A549 (cell line): ENCODE results near the gene ADM2. TPM values are rescaled to one million over a fixed set of nuclear protein-coding genes. Genes with fewer than 3 reads are reported as not detected.

ENCODE experiments used
- ATAC-seq, 2 experiments: fragments of 200-7000 bp in 1 of 2; fragments of >200 bp in 1 of 2; cut with Nextera tagmentation in 1 of 2; cut with Tn5 transposase in 1 of 2; 3 replicates each; pipeline versions ENCODE4 v1.8.0 to v1.9.1; 2018 to 2020; ENCODE audit warnings: mild to moderate bottlenecking in 1 of 2, moderate library complexity in 1 of 2
- CTCF ChIA-PET: fragments of 300-600 bp; sonication (Branson Sonifier 250); formaldehyde crosslinking; extraction: SDS; loops from one replicate; lab custom pipeline; 2021; ENCODE audit warnings: antibody characterized with exemption, inconsistent platforms; lab: Yijun Ruan, JAX
- POLR2A ChIA-PET: fragments of 350-600 bp; formaldehyde crosslinking; extraction: SDS; loops from one replicate; lab custom pipeline; 2021; ENCODE audit warnings: antibody characterized with exemption, inconsistent platforms; lab: Yijun Ruan, JAX
- DNase-seq, 2 experiments: peaks; one replicate each; pipeline versions ENCODE4 v3.0.0 to v3.0.0-alpha.2; 2011 to 2016; ENCODE audit warnings: low read depth in 1 of 2, low spot score in 1 of 2
- FAIRE-seq: peaks from 2 replicates; lab custom pipeline; 2011; peaks lifted over from hg19 to GRCh38; lab: Jason Lieb, UNC
- H3K27ac ChIP-seq, 2 experiments: fragments of >200 bp; sonication (Bioruptor Twin); formaldehyde crosslinking; 3 replicates each; pipeline ENCODE4 v1.5.1; 2016 to 2017
- H3K4me1 ChIP-seq: fragments of >200 bp; sonication (Bioruptor Twin); formaldehyde crosslinking; 3 replicates; pipeline ENCODE4 v1.6.1; 2016
- H3K4me2 ChIP-seq: fragments of >200 bp; sonication (Bioruptor Twin); formaldehyde crosslinking; 3 replicates; pipeline ENCODE4 v1.6.1; 2016
- H3K4me3 ChIP-seq: fragments of >200 bp; sonication (Bioruptor Twin); formaldehyde crosslinking; 3 replicates; pipeline ENCODE4 v1.5.1; 2016
- H3K9me3 ChIP-seq: fragments of >200 bp; sonication (Bioruptor Twin); formaldehyde crosslinking; 3 replicates; pipeline ENCODE4 v1.6.1; 2016
- ATOH8 ChIP-seq: fragments of 250-450 bp; sonication (Bioruptor Pico); IDR thresholded peaks from 2 replicates; pipeline ENCODE4 v1.5.0; 2020; ENCODE audit warnings: low read depth, mild to moderate bottlenecking, moderate library complexity
- CBX2 ChIP-seq: fragments of 200-600 bp; sonication (generic); IDR thresholded peaks from 2 replicates; pipeline ENCODE4 v1.6.1; 2016; ENCODE audit warnings: low read depth, mild to moderate bottlenecking, borderline replicate concordance
- CEBPB ChIP-seq, 2 experiments: fragments of >200 bp in 1 of 2; sonication (Bioruptor Twin) in 1 of 2; formaldehyde crosslinking in 1 of 2; IDR thresholded peaks; 2 replicates each; pipeline ENCODE4 v1.6.1; 2012 to 2016
- CTCF ChIP-seq: fragments of >200 bp; sonication (Bioruptor Twin); formaldehyde crosslinking; IDR thresholded peaks from 3 replicates; pipeline ENCODE4 v1.5.1; 2016
- E2F6 ChIP-seq: IDR thresholded peaks from 2 replicates; pipeline ENCODE4 v1.6.1; 2012; ENCODE audit warnings: low read depth, borderline replicate concordance
- EP300 ChIP-seq, 2 experiments: fragments of >200 bp; sonication (Bioruptor Twin); formaldehyde crosslinking; IDR thresholded peaks; 2 replicates in 1 of 2; 3 replicates in 1 of 2; pipeline ENCODE4 v1.6.1; 2016 to 2017
- ESRRA ChIP-seq: fragments of 150-350 bp; IDR thresholded peaks from 2 replicates; pipeline ENCODE4 v1.6.1; 2014; ENCODE audit warnings: mild to moderate bottlenecking, low read length, borderline replicate concordance
- FOXS1 ChIP-seq: fragments of 250-450 bp; sonication (Bioruptor Pico); IDR thresholded peaks from 2 replicates; pipeline ENCODE4 v1.5.0; 2020; ENCODE audit warnings: mild to moderate bottlenecking, moderate library complexity
- HOXA7 ChIP-seq: fragments of 250-450 bp; sonication (Bioruptor Pico); IDR thresholded peaks from 2 replicates; pipeline ENCODE4 v1.5.0; 2020; ENCODE audit warnings: mild to moderate bottlenecking, moderate library complexity
- MYC ChIP-seq: IDR thresholded peaks from 2 replicates; pipeline ENCODE4 v1.6.1; 2012; ENCODE audit warnings: mild to moderate bottlenecking, inconsistent platforms, low read length, improper control_type of control experiment, borderline replicate concordance
- NR3C1 ChIP-seq: fragments of >200 bp; sonication (Bioruptor Twin); formaldehyde crosslinking; IDR thresholded peaks from 3 replicates; pipeline ENCODE4 v1.6.1; 2017
- PBX3 ChIP-seq: IDR thresholded peaks from 2 replicates; pipeline ENCODE4 v1.6.1; 2012
- RARB ChIP-seq: fragments of 250-450 bp; sonication (Bioruptor Pico); IDR thresholded peaks from 2 replicates; pipeline ENCODE4 v1.8.0; 2021; ENCODE audit warnings: mild to moderate bottlenecking, moderate library complexity
- REST ChIP-seq: fragments of 200-600 bp; sonication (generic); IDR thresholded peaks from 2 replicates; pipeline ENCODE4 v1.6.1; 2016; ENCODE audit warnings: antibody characterized with exemption, mild to moderate bottlenecking, moderate library complexity
- RNF2 ChIP-seq: fragments of 200-600 bp; sonication (generic); IDR thresholded peaks from 2 replicates; pipeline ENCODE4 v1.6.1; 2016; ENCODE audit warnings: low read depth, mild to moderate bottlenecking, antibody characterized with exemption, moderate library complexity, borderline replicate concordance
- USF2 ChIP-seq: fragments of 450-650 bp; IDR thresholded peaks from 2 replicates; pipeline ENCODE4 v1.6.1; 2014; ENCODE audit warnings: antibody characterized with exemption
- ZC3H11A ChIP-seq: fragments of 450-650 bp; IDR thresholded peaks from 2 replicates; pipeline ENCODE4 v1.6.1; 2014; ENCODE audit warnings: antibody characterized with exemption, mild to moderate bottlenecking
- WGBS: methylation state at CpG from one replicate; pipeline ENCODE4 v1.1.6; 2017; ENCODE audit errors: missing lambda C conversion rate; 5-methylcytosine and 5-hydroxymethylcytosine counted together
- polyA plus RNA-seq, 4 experiments: library from polyadenylated mRNA; depleted of rRNA in 3 of 4; stranded (reverse); fragments of >200 nt; fragmentation: RNase III in 1 of 4; extraction: RNeasy Plus Mini Kit Qiagen cat#74134 plus additional on column Dnase treatment in 1 of 4; gene quantifications; 2 replicates in 3 of 4; 3 replicates in 1 of 4; pipeline ENCODE4 v1.2.3, GENCODE V29; 2011 to 2017

Gene ADM2
- polyA plus RNA-seq, 2 of the 4 experiments (the other 2 are of a cell fraction): 0.50 to 1.1 TPM

- ATAC-seq (no peak), FAIRE-seq (no peak), DNase-seq (no peak)
- TF ChIP-seq PBX3 (no peak), CTCF (no peak), RNF2 (no peak), CBX2 (no peak), EP300 (IDR thresholded peaks at IDR 0.05) (no peak), NR3C1 (no peak), FOXS1 (no peak), REST (no peak), ESRRA (no peak), USF2 (no peak), ZC3H11A (no peak), HOXA7 (CRISPR knock-in tag) (no peak), RARB (CRISPR knock-in tag) (no peak), CEBPB (IDR thresholded peaks at IDR 0.05) (no peak), MYC (no peak), ATOH8 (CRISPR knock-in tag) (no peak), E2F6 (no peak)
- Histone ChIP-seq H3K4me2 (no peak overlapping the region), H3K9me3 (no peaks in the 10 kb centered on the region), H3K27ac (no peak overlapping the region), H3K4me1 (peaks cover 8% of the 10 kb centered on the region; the same call in 1 of the 3 replicates), H3K4me3 (no peak overlapping the region)
- CTCF ChIA-PET: interaction anchor here (1.0 to 1.3 kb wide), 3 partner anchors 8 to 192 kb away, joined by 3 to 4 read pairs (median 3); no protein-coding TSS in a partner anchor
- POLR2A ChIA-PET: no interaction called here
- 91% methylated on average over 16 of the region's 24 CpGs for WGBS
These were observed 14.0 kb upstream of the ADM2 start for GRCh38 chr22:50467341-50467740.
